ENCODE data around the gene AVL9.

GRCh38 chr7:32470871-32471270 lies 24.4 kb upstream of the AVL9 start:
- TF ChIP-seq CXXC5 (CRISPR knock-in tag; IDR thresholded peaks at IDR 0.05) (no peak), CREB3 (tag; conservative IDR thresholded peaks at IDR 0.05; ENCODE audit: low read depth) (no peak)

Measured in K562 (cell line).